Measurements from ENCODE around the gene KLF4. TPM values are rescaled to one million over a fixed set of nuclear protein-coding genes. Genes with fewer than 3 reads are reported as not detected.

The KLF4 gene
- total and polyA plus RNA-seq, 2 of the 4 experiments (the other 2 are of a cell fraction), result 1.3 to 3.8 TPM

DNA sequence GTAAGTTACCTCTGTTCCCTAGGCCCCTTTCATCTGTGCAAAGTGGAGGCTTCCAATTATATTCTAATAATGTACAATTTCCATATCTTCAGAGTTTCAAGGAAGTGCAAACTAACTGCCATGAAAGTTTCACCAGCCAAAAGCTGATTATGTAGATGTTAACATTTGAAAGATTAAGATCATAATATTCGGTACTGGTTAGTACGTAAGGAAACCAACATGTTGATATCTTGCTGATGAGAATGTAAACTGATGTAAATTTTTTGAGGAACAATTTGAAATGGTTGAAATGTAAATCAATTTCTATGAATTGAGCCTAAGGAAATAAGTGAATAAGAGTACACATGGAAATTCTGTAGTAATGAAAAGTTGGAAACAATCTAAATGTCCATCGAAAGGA lies 12.9 kb upstream of the KLF4 start:
- dilution Hi-C loops (cut with HindIII; ENCODE audit: low sequenced_read_pairs, unreplicated experiment), result no loop called here
- BruUV-seq (replicated peaks), result no TSS peak

More for the DNA sequence above, 12.9 kb upstream of the KLF4 start:
- no peak overlapping the region for H3K56ac ChIP-seq (ENCODE audit: extremely low read depth, insufficient read depth, low read length)
- ChIA-PET POLR2A (ENCODE audit: unreplicated experiment) (no interaction called here), CTCF (no interaction called here)
- H4K8ac ChIP-seq (ENCODE audit: low read depth in 2 of 2, low read length in 2 of 2), result no peak overlapping the region
- no peak overlapping the region for H2AFZ ChIP-seq (replicated peaks; ENCODE audit: low read length, poor library complexity)
- H2AK9ac ChIP-seq (replicated peaks; ENCODE audit: low read depth, low read length, poor library complexity), result no peak overlapping the region
- no peak overlapping the region for H4K5ac ChIP-seq (ENCODE audit: low read depth, low read length)
- TF ChIP-seq SMC3 (IDR thresholded peaks at IDR 0.05; ENCODE audit: low read depth, low read length) (no peak), CTCF (conservative IDR thresholded peaks at IDR 0.05; ENCODE audit: low read depth, low read length) (no peak), USF2 (IDR thresholded peaks at IDR 0.05; ENCODE audit: low read depth, low read length) (no peak), RCOR1 (IDR thresholded peaks at IDR 0.05; ENCODE audit: insufficient replicate concordance, low read length) (no peak), CEBPB (IDR thresholded peaks at IDR 0.05; ENCODE audit: low read depth, low read length) (no peak), BHLHE40 (IDR thresholded peaks at IDR 0.05; ENCODE audit: low read depth, low read length) (no peak), RFX5 (IDR thresholded peaks at IDR 0.05; ENCODE audit: low read depth, low read length) (no peak), ELK1 (IDR thresholded peaks at IDR 0.05; ENCODE audit: borderline replicate concordance, low read depth, low read length) (no peak)
- peaks cover 11% of the 10 kb centered on the region; the same call in 1 of the 2 replicates for H4K20me1 ChIP-seq (ENCODE audit: insufficient read depth, low read length)
- no peak overlapping the region for H3K4me2 ChIP-seq (ENCODE audit: low read depth, low read length)
- 100% methylated on average over 3 of the region's 3 CpGs; no CpG with 5 or more reads in 1 of the 2 experiments for WGBS, 2 experiments (ENCODE audit: extremely low coverage in 2 of 2, insufficient read length in 1 of 2)
- no peak overlapping the region for H4K91ac ChIP-seq (ENCODE audit: insufficient read depth, low read depth, low read length)
- H2BK5ac ChIP-seq (ENCODE audit: low read depth, low read length, poor library complexity, severe bottlenecking), result no peak overlapping the region
- no peak overlapping the region for H3K9ac ChIP-seq (ENCODE audit: low read depth, low read length)
- no peaks in the 10 kb centered on the region for H3K36me3 ChIP-seq (ENCODE audit: control insufficient read depth, insufficient read depth, low read length)
- in situ Hi-C loops (cut with MboI; ENCODE audit: low sequenced_read_pairs) (no loop called here), intact Hi-C loops (cut with micrococcal nuclease) (no loop called here)
- DNase-seq (no peak), ATAC-seq (ENCODE audit: low read depth) (no peak)
- no peak overlapping the region; the same call in 2 of the 3 replicates for H2BK15ac ChIP-seq (ENCODE audit: low read depth, low read length)
- no peak overlapping the region for H2BK120ac ChIP-seq (ENCODE audit: low read depth, low read length)
- no peaks in the 10 kb centered on the region for H3K9me3 ChIP-seq (ENCODE audit: control insufficient read depth, insufficient read depth, low read length)
- no peak overlapping the region for H3K27ac ChIP-seq (ENCODE audit: insufficient read depth, low read length)
- no peak overlapping the region for H3K23ac ChIP-seq (ENCODE audit: low read depth, low read length)
- peaks cover 8% of the 10 kb centered on the region; the same call in 1 of the 2 replicates for H3K9me1 ChIP-seq (ENCODE audit: insufficient read depth, low read length)
- no peaks in the 10 kb centered on the region for H3K79me1 ChIP-seq (ENCODE audit: low read depth in 1 of 2, low read length in 2 of 2)
- H3K14ac ChIP-seq (replicated peaks; ENCODE audit: low read depth, low read length), result no peak overlapping the region
- H2BK20ac ChIP-seq (ENCODE audit: low read depth, low read length), result no peak overlapping the region
- H3K4ac ChIP-seq (ENCODE audit: low read depth, low read length), result no peak overlapping the region
- no peaks in the 10 kb centered on the region for H3K27me3 ChIP-seq (ENCODE audit: control insufficient read depth, insufficient read depth, low read length)
- H3K18ac ChIP-seq (ENCODE audit: low read depth, low read length), result no peak overlapping the region
- H2AK5ac ChIP-seq (ENCODE audit: low read depth, low read length), result 0 out of 2 replicates have a peak overlapping the region, but pooled peaks have one; percentile 64
- H3K4me1 ChIP-seq (ENCODE audit: control insufficient read depth, insufficient read depth, low read length), result peaks cover 7% of the 10 kb centered on the region
- no peak overlapping the region for H3K4me3 ChIP-seq (ENCODE audit: insufficient read depth, low read depth, low read length)
